DOHH2 (cell line): Measurements from ENCODE around the gene TDRD9.

ENCODE experiments used
- H3F3A ChIP-seq: fragments of 200-600 bp; sonication (generic), shearing (Covaris generic); 2 replicates; pipeline ENCODE4 v1.6.0; 2016; ENCODE audit warnings: antibody characterized with exemption, mild to moderate bottlenecking; ENCODE audit not compliant: control insufficient read depth, insufficient read depth
- H3K27ac ChIP-seq: fragments of 200-600 bp; sonication (generic); 2 replicates; pipeline ENCODE4 v1.5.1; 2014; ENCODE audit warnings: low read depth, mild to moderate bottlenecking, low read length, moderate library complexity
- H3K27me3 ChIP-seq: fragments of 200-600 bp; sonication (generic); 2 replicates; pipeline ENCODE4 v1.6.1; 2014; ENCODE audit warnings: mild to moderate bottlenecking, low read length, mixed read lengths; ENCODE audit not compliant: control insufficient read depth
- H3K36me3 ChIP-seq: fragments of 200-600 bp; sonication (generic); 2 replicates; pipeline ENCODE4 v1.6.1; 2014; ENCODE audit warnings: mild to moderate bottlenecking, low read length, moderate library complexity, mixed read lengths; ENCODE audit not compliant: control insufficient read depth
- H3K4me1 ChIP-seq: fragments of 200-600 bp; sonication (generic); 2 replicates; pipeline ENCODE4 v1.6.1; 2014; ENCODE audit warnings: mild to moderate bottlenecking, low read length, mixed read lengths; ENCODE audit not compliant: control insufficient read depth
- H3K4me2 ChIP-seq: fragments of 200-600 bp; sonication (generic); 2 replicates; pipeline ENCODE4 v1.6.0; 2014; ENCODE audit warnings: mild to moderate bottlenecking, low read length, moderate library complexity
- H3K4me3 ChIP-seq: fragments of 200-600 bp; sonication (generic); 2 replicates; pipeline ENCODE4 v1.5.1; 2014; ENCODE audit warnings: mild to moderate bottlenecking, low read length, mixed read lengths
- H3K79me2 ChIP-seq: fragments of 200-600 bp; sonication (generic); 2 replicates; pipeline ENCODE4 v1.6.1; 2014; ENCODE audit warnings: mild to moderate bottlenecking, low read length, mixed read lengths; ENCODE audit not compliant: control insufficient read depth
- H3K9me2 ChIP-seq: fragments of 200-600 bp; sonication (generic); replicated peaks from 2 replicates; pipeline ENCODE4 v1.6.1; 2014; ENCODE audit warnings: mild to moderate bottlenecking, low read length, mixed read lengths; ENCODE audit not compliant: control insufficient read depth
- H3K9me3 ChIP-seq: fragments of 200-600 bp; sonication (generic); 2 replicates; pipeline ENCODE4 v1.6.1; 2014; ENCODE audit warnings: antibody characterized with exemption, low read length, mixed read lengths; ENCODE audit not compliant: control insufficient read depth, insufficient read depth
- H4K20me1 ChIP-seq: fragments of 200-600 bp; sonication (generic); 2 replicates; pipeline ENCODE4 v1.6.0; 2014; ENCODE audit warnings: low read depth, mild to moderate bottlenecking, antibody characterized with exemption, low read length, moderate library complexity; ENCODE audit not compliant: control insufficient read depth, insufficient read depth
- EZH2phosphoT487 ChIP-seq: fragments of 200-600 bp; sonication (generic); IDR thresholded peaks from 2 replicates; pipeline ENCODE4 v1.6.1; 2017; ENCODE audit warnings: borderline replicate concordance, mild to moderate bottlenecking, antibody characterized with exemption, low read length, moderate library complexity, mixed read lengths
- TF ChIP-seq, protein P1 (sequence below): fragments of 200-600 bp; sonication (generic); IDR thresholded peaks from one replicate; pipeline ENCODE4 v1.5.1; 2014; ENCODE audit warnings: antibody characterized with exemption, mild to moderate bottlenecking, low read depth, low read length; ENCODE audit not compliant: poor library complexity, severe bottlenecking

TDRD9 gene

DNA sequence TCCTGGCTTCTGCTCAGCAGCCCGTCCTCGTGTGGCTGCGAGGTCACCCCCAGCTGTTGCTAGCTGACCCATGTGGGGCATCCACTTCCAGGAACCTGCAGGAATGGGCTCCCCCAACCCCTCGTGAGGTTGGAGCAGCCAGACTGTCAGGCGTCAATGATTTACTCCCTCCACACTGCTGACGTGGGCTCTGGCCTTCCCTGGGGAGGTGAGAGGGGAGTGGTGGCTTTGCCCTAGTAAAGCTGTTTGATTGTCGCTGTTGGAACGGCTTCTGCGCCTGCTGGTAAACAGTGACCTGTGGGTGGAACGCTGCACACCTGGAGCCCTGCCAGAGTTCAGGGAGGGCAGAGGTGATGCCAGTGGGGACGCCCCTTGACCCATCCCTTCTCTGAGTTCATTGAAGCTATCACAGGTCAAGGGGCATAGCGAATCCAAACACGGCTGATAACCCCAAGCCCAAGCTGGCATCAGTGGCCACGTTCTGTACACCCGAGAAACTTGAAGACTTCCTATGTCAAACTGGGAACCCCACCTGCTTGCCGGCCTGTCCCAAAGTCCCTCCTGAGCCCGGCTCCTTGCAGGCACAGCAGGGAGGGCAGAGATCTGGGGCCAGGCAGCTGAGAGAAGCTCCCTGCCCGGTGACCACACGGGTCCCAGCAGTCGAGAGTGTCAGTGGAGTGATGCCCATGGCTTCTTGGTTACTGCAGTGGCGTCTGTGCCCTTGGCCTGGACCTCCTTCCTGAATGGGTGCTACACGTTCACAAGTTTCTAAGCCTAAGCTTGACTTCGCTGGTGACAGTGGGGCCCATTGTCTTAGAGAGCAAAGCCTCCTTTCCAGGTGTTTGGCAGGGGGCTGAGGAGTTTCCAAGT lies 160.0 kb downstream of the TDRD9 start:
- Histone ChIP-seq H3K4me1 (no peaks in the 10 kb centered on the region), H3K36me3 (no peaks in the 10 kb centered on the region), H3K9me2 (no peaks in the 10 kb centered on the region), H4K20me1 (no peaks in the 10 kb centered on the region), H3F3A (no peaks in the 10 kb centered on the region), H3K79me2 (no peaks in the 10 kb centered on the region), H3K9me3 (no peaks in the 10 kb centered on the region), H3K27ac (no peak overlapping the region), H3K4me2 (no peak overlapping the region), H3K27me3 (no peaks in the 10 kb centered on the region), H3K4me3 (no peak overlapping the region)
- TF ChIP-seq, protein P1, sequence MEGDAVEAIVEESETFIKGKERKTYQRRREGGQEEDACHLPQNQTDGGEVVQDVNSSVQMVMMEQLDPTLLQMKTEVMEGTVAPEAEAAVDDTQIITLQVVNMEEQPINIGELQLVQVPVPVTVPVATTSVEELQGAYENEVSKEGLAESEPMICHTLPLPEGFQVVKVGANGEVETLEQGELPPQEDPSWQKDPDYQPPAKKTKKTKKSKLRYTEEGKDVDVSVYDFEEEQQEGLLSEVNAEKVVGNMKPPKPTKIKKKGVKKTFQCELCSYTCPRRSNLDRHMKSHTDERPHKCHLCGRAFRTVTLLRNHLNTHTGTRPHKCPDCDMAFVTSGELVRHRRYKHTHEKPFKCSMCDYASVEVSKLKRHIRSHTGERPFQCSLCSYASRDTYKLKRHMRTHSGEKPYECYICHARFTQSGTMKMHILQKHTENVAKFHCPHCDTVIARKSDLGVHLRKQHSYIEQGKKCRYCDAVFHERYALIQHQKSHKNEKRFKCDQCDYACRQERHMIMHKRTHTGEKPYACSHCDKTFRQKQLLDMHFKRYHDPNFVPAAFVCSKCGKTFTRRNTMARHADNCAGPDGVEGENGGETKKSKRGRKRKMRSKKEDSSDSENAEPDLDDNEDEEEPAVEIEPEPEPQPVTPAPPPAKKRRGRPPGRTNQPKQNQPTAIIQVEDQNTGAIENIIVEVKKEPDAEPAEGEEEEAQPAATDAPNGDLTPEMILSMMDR, result no peak
- no peak for TF ChIP-seq EZH2phosphoT487

GRCh38 chr14:104090071-104090748 lies 162.0 kb downstream of the TDRD9 start:
- Histone ChIP-seq H3K79me2 (no peaks in the 10 kb centered on the region), H3K4me1 (no peaks in the 10 kb centered on the region), H4K20me1 (no peaks in the 10 kb centered on the region), H3K9me2 (no peaks in the 10 kb centered on the region), H3K27me3 (no peaks in the 10 kb centered on the region), H3K9me3 (no peaks in the 10 kb centered on the region), H3F3A (no peaks in the 10 kb centered on the region), H3K4me2 (no peak overlapping the region), H3K27ac (no peak overlapping the region), H3K36me3 (no peaks in the 10 kb centered on the region), H3K4me3 (no peak overlapping the region)
- TF ChIP-seq, protein P1, result no peak
- TF ChIP-seq EZH2phosphoT487, result no peak

DNA sequence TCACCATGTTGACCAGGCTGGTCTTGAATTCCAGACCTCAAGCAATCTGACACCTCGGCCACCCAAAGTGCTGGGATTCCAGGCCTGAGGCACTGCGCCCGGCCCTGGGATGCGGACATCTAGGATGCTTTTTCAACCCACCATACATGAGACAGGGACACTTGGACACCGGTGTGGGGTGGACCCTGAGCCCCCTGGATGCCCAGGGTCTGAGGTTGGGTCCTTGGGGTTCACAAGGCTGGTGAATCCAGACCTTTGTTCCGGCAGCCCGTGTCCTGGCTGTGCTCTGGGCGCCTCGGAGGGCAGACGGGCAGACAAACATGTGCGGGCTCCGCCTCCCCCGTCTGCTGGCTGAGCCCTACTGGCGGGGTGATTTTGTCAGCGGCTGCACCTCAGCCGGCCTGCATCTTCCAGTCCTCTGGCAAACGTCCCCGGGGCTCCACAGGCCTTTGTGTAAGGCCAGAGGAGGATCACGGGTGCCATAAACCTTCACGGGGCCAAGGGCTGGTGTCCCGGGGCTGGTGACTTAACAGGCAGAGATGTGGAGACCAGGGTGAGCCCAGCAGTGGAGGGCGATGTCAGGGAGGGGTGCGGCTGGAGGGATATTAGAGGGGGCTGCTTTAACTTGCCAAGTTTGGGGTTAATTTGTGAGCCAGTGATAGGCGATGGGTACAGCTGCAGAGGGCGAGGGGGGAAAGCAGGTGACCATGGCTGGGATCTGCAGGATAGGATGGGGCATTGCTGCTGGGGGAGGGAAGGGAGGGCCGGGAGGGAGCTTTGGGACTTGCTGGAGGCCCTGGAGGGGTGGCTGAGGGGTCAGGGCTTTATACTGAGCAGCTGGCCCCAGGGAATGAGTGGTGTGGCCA lies 163.0 kb downstream of the TDRD9 start:
- Histone ChIP-seq H3K27ac (no peak overlapping the region), H3K9me2 (no peaks in the 10 kb centered on the region), H4K20me1 (no peaks in the 10 kb centered on the region), H3K4me1 (no peaks in the 10 kb centered on the region), H3F3A (no peaks in the 10 kb centered on the region), H3K9me3 (no peaks in the 10 kb centered on the region), H3K27me3 (no peaks in the 10 kb centered on the region), H3K4me2 (no peak overlapping the region), H3K79me2 (no peaks in the 10 kb centered on the region), H3K36me3 (no peaks in the 10 kb centered on the region), H3K4me3 (no peak overlapping the region)
- TF ChIP-seq EZH2phosphoT487, result no peak
- TF ChIP-seq, protein P1, result no peak
